Parathyroid adenoma (tissue), 2 donors: ENCODE data around the gene ADGRV1.
"Not testable (repeated sequence)": the region's sequence is repeated elsewhere in the genome, so short reads cannot be mapped to it uniquely, and the experiment has no call there.

Experiments used
- H2AFZ ChIP-seq: fragments of 300-600 bp; sonication (generic); one replicate; pipeline ENCODE4 v1.7.0; 2017; ENCODE audit warnings: antibody characterized with exemption, mild to moderate bottlenecking
- H3K27ac ChIP-seq: fragments of 300-600 bp; sonication (generic); one replicate; pipeline ENCODE4 v1.7.0; 2017
- H3K27me3 ChIP-seq: fragments of 300-600 bp; sonication (generic); one replicate; pipeline ENCODE4 v1.7.0; 2017; ENCODE audit warnings: low read length; ENCODE audit not compliant: control insufficient read depth, insufficient read depth
- H3K36me3 ChIP-seq: fragments of 300-600 bp; sonication (generic); one replicate; pipeline ENCODE4 v1.7.0; 2017; ENCODE audit warnings: low read length; ENCODE audit not compliant: control insufficient read depth, insufficient read depth
- H3K4me1 ChIP-seq: fragments of 300-600 bp; sonication (generic); one replicate; pipeline ENCODE4 v1.7.0; 2017; ENCODE audit warnings: control low read depth
- H3K4me2 ChIP-seq: fragments of 300-600 bp; sonication (generic); one replicate; pipeline ENCODE4 v1.7.0; 2017; ENCODE audit warnings: low read length
- H3K4me3 ChIP-seq: fragments of 300-600 bp; sonication (generic); one replicate; pipeline ENCODE4 v1.7.0; 2017; ENCODE audit warnings: low read depth, low read length
- H3K79me2 ChIP-seq: fragments of 300-600 bp; sonication (generic); one replicate; pipeline ENCODE4 v1.7.0; 2017; ENCODE audit warnings: control low read depth
- H3K9ac ChIP-seq: fragments of 300-600 bp; sonication (generic); one replicate; pipeline ENCODE4 v1.7.0; 2017; ENCODE audit warnings: mild to moderate bottlenecking
- H3K9me3 ChIP-seq: fragments of 300-600 bp; sonication (generic); one replicate; pipeline ENCODE4 v1.7.0; 2017; ENCODE audit warnings: low read length; ENCODE audit not compliant: control insufficient read depth
- TF ChIP-seq, protein P1 (sequence below): fragments of 300-600 bp; sonication (generic); IDR thresholded peaks from one replicate; pipeline ENCODE4 v1.7.0; 2017; ENCODE audit warnings: antibody characterized with exemption, mild to moderate bottlenecking
- donor health status: primary hyperparathyroidism.

Gene ADGRV1

DNA sequence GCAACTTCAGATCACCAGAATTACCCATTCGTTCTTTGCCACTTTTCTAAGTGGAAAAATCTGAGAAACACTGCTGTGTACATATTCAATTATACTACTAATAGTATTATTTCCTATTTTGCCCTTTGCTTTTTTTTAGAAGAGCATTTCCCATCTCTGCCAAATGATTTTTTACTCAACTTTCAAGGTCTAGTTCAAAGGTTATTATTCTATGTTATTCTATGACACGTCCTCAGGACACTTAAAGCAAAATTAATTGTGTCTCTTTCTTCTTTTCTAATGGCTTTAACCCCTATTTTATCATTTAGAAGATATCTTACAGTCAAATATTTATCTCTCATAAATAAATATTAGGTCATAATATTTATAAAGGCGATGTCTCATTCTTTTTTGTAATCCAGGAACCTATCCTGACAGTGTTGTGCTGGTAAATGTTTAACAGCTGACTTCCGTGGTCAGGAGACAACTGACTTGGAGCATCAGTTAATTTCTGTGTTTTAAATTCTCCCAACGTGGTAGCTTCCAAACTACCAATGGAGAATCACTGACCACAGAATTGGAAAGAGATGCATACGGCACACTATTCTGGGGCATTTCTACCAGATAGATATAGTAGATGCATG is 449.3 kb downstream of the ADGRV1 start:
- H3K27me3 ChIP-seq = no peaks in the 10 kb centered on the region
- H3K9ac ChIP-seq = no peak overlapping the region
- no peak overlapping the region for H2AFZ ChIP-seq
- H3K9me3 ChIP-seq = no peaks in the 10 kb centered on the region
- no peak overlapping the region for H3K4me3 ChIP-seq
- TF ChIP-seq, protein P1, sequence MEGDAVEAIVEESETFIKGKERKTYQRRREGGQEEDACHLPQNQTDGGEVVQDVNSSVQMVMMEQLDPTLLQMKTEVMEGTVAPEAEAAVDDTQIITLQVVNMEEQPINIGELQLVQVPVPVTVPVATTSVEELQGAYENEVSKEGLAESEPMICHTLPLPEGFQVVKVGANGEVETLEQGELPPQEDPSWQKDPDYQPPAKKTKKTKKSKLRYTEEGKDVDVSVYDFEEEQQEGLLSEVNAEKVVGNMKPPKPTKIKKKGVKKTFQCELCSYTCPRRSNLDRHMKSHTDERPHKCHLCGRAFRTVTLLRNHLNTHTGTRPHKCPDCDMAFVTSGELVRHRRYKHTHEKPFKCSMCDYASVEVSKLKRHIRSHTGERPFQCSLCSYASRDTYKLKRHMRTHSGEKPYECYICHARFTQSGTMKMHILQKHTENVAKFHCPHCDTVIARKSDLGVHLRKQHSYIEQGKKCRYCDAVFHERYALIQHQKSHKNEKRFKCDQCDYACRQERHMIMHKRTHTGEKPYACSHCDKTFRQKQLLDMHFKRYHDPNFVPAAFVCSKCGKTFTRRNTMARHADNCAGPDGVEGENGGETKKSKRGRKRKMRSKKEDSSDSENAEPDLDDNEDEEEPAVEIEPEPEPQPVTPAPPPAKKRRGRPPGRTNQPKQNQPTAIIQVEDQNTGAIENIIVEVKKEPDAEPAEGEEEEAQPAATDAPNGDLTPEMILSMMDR = no peak
- no peaks in the 10 kb centered on the region for H3K79me2 ChIP-seq
- H3K27ac ChIP-seq = no peak overlapping the region
- H3K36me3 ChIP-seq = no peaks in the 10 kb centered on the region
- H3K4me2 ChIP-seq = no peak overlapping the region
- H3K4me1 ChIP-seq = no peaks in the 10 kb centered on the region

DNA sequence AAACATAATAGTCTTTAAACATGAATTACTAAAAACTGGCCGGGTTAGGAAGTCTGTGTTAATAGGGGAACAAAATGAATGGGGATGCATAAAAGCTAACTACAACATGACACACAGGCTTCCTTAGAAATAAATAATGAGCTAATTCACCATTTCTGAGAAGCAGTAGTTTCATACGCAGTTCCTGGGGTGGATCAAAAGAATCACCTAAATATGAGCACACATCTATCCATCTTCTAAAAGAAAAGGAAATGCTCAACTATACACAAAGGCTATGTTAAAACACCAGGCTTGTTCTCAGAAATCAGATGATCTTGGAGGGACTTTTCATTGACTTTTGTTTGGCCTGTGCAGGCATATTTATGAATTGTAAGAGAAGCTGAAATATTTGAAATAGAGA is 451.5 kb downstream of the ADGRV1 start:
- Histone ChIP-seq H3K4me2 (no peak overlapping the region), H3K27me3 (no peaks in the 10 kb centered on the region), H3K4me3 (no peak overlapping the region), H3K9me3 (no peaks in the 10 kb centered on the region), H2AFZ (no peak overlapping the region), H3K4me1 (no peaks in the 10 kb centered on the region), H3K79me2 (no peaks in the 10 kb centered on the region), H3K9ac (no peak overlapping the region), H3K36me3 (no peaks in the 10 kb centered on the region), H3K27ac (no peak overlapping the region)
- TF ChIP-seq, protein P1 = no peak

DNA sequence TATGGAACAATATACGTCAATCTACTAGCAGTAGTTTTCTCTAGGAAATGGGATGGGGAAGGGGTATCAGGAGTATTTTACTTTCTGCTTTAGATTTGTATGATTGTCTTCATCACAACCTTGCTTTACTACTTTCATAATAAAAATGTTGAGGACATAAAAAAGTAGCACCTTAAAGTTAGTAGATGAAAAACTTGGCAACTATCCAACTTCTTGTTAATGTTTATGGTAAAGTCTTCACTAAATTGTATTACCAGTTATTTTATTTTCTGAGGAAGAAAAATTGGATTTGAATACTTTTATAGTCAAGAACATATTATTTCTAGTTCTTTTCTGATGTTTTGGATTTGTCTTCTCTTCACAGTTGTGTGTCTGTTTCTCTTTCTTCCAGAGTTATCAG is 452.4 kb downstream of the ADGRV1 start:
- TF ChIP-seq, protein P1 = no peak
- no peak overlapping the region for H2AFZ ChIP-seq
- no peaks in the 10 kb centered on the region for H3K36me3 ChIP-seq
- no peaks in the 10 kb centered on the region for H3K27me3 ChIP-seq
- no peaks in the 10 kb centered on the region for H3K9me3 ChIP-seq
- H3K4me2 ChIP-seq = no peak overlapping the region
- no peaks in the 10 kb centered on the region for H3K4me1 ChIP-seq
- no peak overlapping the region for H3K9ac ChIP-seq
- H3K27ac ChIP-seq = no peak overlapping the region
- H3K79me2 ChIP-seq = no peaks in the 10 kb centered on the region
- no peak overlapping the region for H3K4me3 ChIP-seq

DNA sequence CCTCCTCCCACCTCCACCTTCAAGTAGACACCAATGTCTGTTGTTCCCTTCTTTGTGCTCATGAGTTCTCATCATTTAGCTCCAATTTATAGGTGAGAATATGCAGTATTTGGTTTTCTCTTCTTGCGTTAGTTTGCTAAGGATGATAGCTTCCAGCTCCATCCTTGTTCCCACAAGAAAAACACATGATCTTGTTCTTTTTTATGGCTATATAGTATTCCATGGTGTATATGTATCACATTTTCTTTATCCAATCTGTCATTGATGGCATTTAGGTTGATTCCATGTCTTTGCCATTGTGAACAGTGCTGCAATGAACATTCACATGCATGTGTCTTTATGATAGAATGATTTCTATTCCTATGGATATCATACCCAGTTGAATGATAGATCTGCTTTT is 454.3 kb downstream of the ADGRV1 start:
- not testable (repeated sequence) for H3K9ac ChIP-seq, H3K4me1 ChIP-seq, H3K27me3 ChIP-seq, H3K27ac ChIP-seq, H3K4me3 ChIP-seq, H3K79me2 ChIP-seq, H3K4me2 ChIP-seq, H3K36me3 ChIP-seq, H3K9me3 ChIP-seq, H2AFZ ChIP-seq

DNA sequence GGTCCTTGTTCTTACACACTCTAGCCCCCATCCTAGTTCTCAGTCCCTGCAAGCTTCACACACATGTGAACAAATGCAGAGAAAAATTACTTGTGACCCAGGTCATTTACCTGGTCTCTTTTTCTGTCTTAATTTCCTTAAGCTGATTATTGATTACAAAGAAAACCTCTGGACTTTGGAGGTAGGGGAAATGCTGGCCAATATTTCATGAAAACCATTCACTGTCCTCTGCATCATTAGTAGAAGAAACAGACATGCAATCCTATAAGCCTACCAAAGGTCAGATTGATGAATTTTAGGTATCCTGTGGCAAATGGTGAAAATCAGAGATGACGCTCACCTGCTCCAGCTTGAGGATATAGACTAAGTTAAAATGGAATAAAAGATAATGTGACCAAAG is 457.7 kb downstream of the ADGRV1 start:
- H3K4me3 ChIP-seq = no peak overlapping the region
- H3K4me1 ChIP-seq = no peaks in the 10 kb centered on the region
- no peaks in the 10 kb centered on the region for H3K36me3 ChIP-seq
- H2AFZ ChIP-seq = no peak overlapping the region
- no peak overlapping the region for H3K9ac ChIP-seq
- no peak overlapping the region for H3K4me2 ChIP-seq
- no peaks in the 10 kb centered on the region for H3K27me3 ChIP-seq
- no peak overlapping the region for H3K27ac ChIP-seq
- H3K79me2 ChIP-seq = no peaks in the 10 kb centered on the region
- no peaks in the 10 kb centered on the region for H3K9me3 ChIP-seq
- TF ChIP-seq, protein P1 = no peak
